H7 (cell line): Measurements from ENCODE around the gene PTDSS2. TPM values are rescaled to one million over a fixed set of nuclear protein-coding genes. Genes with fewer than 3 reads are reported as not detected.
"Not testable (repeated sequence)": the region's sequence is repeated elsewhere in the genome, so short reads cannot be mapped to it uniquely, and the experiment has no call there.

Source experiments
- DNase-seq: peaks from one replicate; pipeline ENCODE4 v3.0.0; 2012
- H3K27me3 ChIP-seq: 2 replicates; pipeline ENCODE4 v1.6.0; 2011; ENCODE audit warnings: mild to moderate bottlenecking, low read length; ENCODE audit not compliant: control insufficient read depth, insufficient read depth
- H3K36me3 ChIP-seq: replicated peaks from 2 replicates; pipeline ENCODE4 v1.5.1; 2011; ENCODE audit warnings: low read length; ENCODE audit not compliant: control insufficient read depth, insufficient read depth
- H3K4me3 ChIP-seq: 2 replicates; pipeline ENCODE4 v1.5.1; 2011; ENCODE audit warnings: low read depth, mild to moderate bottlenecking, control low read depth, low read length, moderate library complexity; ENCODE audit not compliant: insufficient read depth
- total RNA-seq: library from RNA; depleted of rRNA; stranded (reverse); fragments of >200 nt; shearing (Covaris generic); gene quantifications from 2 replicates; pipeline ENCODE4 v1.2.3, GENCODE V29; 2014

PTDSS2 gene
- total RNA-seq, 1 experiment from 2014 or later, result 40.9 TPM

- Histone ChIP-seq H3K4me3 (no peak overlapping the region), H3K36me3 (no peaks in the 10 kb centered on the region), H3K27me3 (no peaks in the 10 kb centered on the region)
- no peak for DNase-seq
Observed at GRCh38 chr11:515131-515530, 65.1 kb downstream of the PTDSS2 start.

- DNase-seq, result no peak
- H3K4me3 ChIP-seq, result no peak overlapping the region
- no peaks in the 10 kb centered on the region for H3K36me3 ChIP-seq
- no peaks in the 10 kb centered on the region for H3K27me3 ChIP-seq
Observed at GRCh38 chr11:516400-516799, 66.3 kb downstream of the PTDSS2 start.

DNA sequence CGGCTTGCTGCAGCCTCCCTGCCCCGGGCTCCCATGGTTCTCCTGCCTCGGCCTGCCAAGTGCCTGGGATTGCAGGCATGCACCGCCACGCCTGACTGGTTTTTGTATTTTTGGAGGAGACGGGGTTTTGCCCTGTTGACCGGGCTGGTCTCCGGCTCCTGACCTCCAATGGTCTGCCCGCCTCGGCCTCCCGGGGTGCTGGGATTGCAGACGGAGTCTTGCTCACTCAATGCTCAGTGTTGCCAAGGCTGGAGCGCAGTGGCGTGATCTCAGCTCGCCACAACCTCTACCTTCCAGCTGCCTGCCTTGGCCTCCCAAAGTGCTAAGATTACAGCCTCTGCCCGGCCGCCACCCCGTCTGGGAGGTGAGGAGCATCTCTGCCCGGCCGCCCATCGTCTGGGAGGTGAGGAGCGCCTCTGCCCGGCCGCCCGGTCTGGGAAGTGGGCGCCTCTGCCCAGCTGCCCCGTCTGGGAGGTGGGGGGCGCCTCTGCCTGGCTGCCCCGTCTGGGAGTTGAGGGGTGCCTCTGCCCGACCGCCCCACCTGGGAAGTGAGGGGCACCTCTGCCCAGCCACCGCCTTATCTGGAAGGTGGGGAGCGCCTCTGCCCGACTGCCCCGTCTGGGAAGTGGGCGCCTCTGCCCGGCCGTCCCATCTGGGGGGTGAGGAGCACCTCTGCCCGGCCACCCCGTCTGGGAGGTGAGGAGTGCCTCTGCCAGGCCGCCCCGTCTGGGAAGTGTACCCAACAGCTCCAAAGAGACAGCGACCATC, 67.0 kb downstream of the PTDSS2 start:
- not testable (repeated sequence) for H3K4me3 ChIP-seq, H3K27me3 ChIP-seq, DNase-seq, H3K36me3 ChIP-seq

DNA sequence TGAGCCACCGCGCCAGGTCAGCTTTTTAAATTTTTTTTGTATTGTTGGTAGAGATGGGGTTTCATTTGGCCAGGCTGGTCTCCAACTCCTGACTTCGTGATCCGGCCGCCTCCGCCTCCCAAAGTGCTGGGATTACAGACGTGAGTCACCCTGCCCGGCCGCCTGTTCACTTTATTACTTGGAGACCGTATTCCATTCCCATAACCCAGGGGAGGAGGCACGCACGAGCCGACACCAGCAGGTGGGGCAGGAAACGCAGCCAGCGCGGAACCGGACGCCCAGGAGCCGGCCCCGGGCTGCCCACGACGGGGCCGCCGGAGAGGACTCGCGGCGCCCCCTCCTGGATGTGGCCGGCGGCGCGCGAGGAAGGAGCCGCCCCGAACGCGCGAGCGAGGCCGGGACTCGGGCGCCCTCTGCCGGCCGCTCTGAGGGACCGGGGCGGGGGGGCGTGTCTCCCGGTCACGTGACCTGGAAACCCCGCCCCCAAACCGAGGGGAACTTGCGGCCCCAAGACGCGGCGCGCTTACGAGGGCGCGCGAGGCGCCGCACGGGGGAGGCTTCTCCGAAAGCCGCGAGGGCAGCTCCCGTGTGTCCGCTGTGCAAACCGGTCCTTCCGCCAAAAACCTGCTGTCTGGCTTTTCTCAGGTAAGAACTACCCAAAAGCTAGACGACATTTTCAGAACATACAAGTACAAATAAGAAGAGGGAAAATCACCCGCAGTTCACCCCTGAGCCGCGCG, 68.6 kb downstream of the PTDSS2 start:
- H3K4me3 ChIP-seq, result peak overlapping the region; percentile 8; the same call in 1 of the 2 replicates
- no peaks in the 10 kb centered on the region for H3K36me3 ChIP-seq
- H3K27me3 ChIP-seq, result no peaks in the 10 kb centered on the region
- peak; percentile 99 for DNase-seq

GRCh38 chr11:520428-521176, 70.5 kb downstream of the PTDSS2 start:
- no peak overlapping the region for H3K4me3 ChIP-seq
- no peaks in the 10 kb centered on the region for H3K36me3 ChIP-seq
- peak; percentile 71 for DNase-seq
- H3K27me3 ChIP-seq, result no peaks in the 10 kb centered on the region

- H3K36me3 ChIP-seq, result no peaks in the 10 kb centered on the region
- no peaks in the 10 kb centered on the region for H3K27me3 ChIP-seq
- DNase-seq, result no peak
- no peak overlapping the region for H3K4me3 ChIP-seq
Observed at GRCh38 chr11:521177-521688, 71.2 kb downstream of the PTDSS2 start.

DNA sequence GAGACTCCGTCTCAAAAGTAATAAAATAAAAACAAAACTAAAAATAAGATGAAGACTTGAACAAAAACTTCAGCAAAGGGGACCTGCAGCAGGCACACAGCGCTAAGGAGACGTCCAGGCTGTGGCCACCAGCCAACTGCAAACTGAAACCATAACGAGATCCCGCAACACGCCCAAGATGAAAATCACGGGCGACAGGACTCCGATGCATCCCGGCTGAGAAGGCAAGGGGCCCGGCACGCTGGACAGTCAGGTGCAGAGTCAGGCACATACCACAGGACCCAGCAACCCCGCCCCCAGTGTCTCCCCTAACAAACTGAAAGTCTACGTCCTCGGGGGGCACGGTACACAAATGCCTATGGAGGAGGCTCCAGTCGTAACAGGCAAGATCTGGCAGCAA, 76.1 kb downstream of the PTDSS2 start:
- no peaks in the 10 kb centered on the region for H3K36me3 ChIP-seq
- H3K4me3 ChIP-seq, result no peak overlapping the region
- peak; percentile 48 for DNase-seq
- H3K27me3 ChIP-seq, result no peaks in the 10 kb centered on the region

DNA sequence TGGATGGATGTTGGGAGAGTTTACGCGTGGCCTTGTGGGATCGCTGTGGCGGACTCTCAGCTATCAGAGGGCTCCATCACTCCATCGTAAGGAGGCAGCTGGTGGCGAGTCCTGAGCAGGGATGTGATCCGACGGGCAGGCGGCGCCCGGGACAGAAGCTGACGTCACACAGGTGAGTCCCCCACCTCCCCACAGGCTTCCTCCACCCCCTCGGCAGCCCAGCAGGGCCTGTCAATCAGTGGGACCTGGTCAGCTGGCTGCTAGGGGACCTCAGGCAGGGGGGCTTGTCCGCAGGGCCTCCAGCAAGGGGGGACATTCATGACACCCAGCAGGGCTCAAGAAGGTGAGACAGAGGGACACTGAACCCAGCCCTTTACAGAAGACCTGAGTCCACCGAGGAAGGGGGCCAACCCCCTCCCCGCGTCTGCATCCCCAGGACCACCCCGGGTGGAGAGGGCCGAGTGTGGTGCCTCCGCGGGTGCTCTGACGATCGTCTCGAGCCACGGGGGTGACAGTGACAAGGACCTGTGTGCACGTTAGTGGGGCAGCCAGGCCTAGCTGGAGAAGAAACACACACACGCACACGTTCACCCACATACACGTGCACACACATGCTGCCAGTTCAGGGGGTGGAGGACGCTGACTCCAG, 78.2 kb downstream of the PTDSS2 start:
- Histone ChIP-seq H3K27me3 (no peaks in the 10 kb centered on the region), H3K4me3 (no peak overlapping the region), H3K36me3 (peaks cover 3% of the 10 kb centered on the region)
- DNase-seq, result peak; percentile 62

GRCh38 chr11:528815-529727, 79.0 kb downstream of the PTDSS2 start:
- Histone ChIP-seq H3K36me3 (peaks cover 3% of the 10 kb centered on the region), H3K4me3 (no peak overlapping the region), H3K27me3 (no peaks in the 10 kb centered on the region)
- peak; percentile 66 for DNase-seq

- Histone ChIP-seq H3K36me3 (peaks cover 3% of the 10 kb centered on the region), H3K4me3 (no peak overlapping the region), H3K27me3 (no peaks in the 10 kb centered on the region)
- DNase-seq, result peak; percentile 58
Observed at GRCh38 chr11:529728-530411, 79.8 kb downstream of the PTDSS2 start.

GRCh38 chr11:530960-531831, 81.1 kb downstream of the PTDSS2 start:
- peak; percentile 63 for DNase-seq
- no peak overlapping the region for H3K4me3 ChIP-seq
- no peaks in the 10 kb centered on the region for H3K27me3 ChIP-seq
- peaks cover 3% of the 10 kb centered on the region for H3K36me3 ChIP-seq

DNA sequence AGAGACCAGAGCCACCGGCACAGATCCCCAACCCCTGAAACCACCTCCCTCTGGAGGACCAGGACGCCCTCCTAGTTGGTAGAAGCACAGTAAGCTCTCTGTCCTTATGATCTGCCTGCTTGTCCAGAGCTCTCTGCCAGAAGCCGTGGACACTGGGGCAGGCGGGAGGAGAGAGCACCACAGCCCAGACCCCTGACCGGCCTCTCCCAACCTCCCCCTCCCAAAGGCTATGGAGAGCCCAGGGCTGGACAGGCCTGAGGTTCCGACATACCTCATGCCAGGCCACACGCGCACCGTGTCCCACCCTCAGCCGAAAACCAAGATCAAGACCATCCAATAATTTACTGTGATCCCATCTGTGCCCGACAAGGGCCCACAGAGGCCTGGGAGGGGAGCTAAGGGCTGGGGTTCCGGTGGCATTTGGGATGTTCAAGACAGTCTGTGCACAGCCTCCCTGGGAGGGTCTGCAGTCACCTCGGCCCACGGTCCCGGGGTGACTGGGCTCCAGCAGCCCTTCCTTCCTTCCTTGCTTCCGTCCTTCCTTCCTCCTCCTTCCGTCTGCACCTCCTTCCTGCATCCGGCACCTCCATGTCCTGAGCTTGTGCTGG, 81.9 kb downstream of the PTDSS2 start:
- Histone ChIP-seq H3K27me3 (peaks cover 6% of the 10 kb centered on the region), H3K36me3 (peaks cover 3% of the 10 kb centered on the region), H3K4me3 (no peak overlapping the region)
- DNase-seq, result peak; percentile 42
